Endodermal cell (in vitro differentiated cells): Measurements from ENCODE around the gene TEX13D. TPM values are rescaled to one million over a fixed set of nuclear protein-coding genes. Genes with fewer than 3 reads are reported as not detected.
"Not testable (repeated sequence)": the region's sequence is repeated elsewhere in the genome, so short reads cannot be mapped to it uniquely, and the experiment has no call there.

Source experiments
- DNase-seq: peaks from one replicate; pipeline ENCODE4 v3.0.0-alpha.2; 2017
- H3K27ac ChIP-seq: 2 replicates; pipeline ENCODE4 v1.5.1; 2013; ENCODE audit warnings: mild to moderate bottlenecking, low read depth, low read length, moderate library complexity
- H3K27me3 ChIP-seq: 2 replicates; pipeline ENCODE4 v1.6.1; 2013; ENCODE audit warnings: mild to moderate bottlenecking, low read length, moderate library complexity; ENCODE audit not compliant: insufficient read depth, control insufficient read depth, poor library complexity, severe bottlenecking
- H3K36me3 ChIP-seq: 2 replicates; pipeline ENCODE4 v1.7.0; 2013; ENCODE audit warnings: mild to moderate bottlenecking, low read length, moderate library complexity; ENCODE audit not compliant: control insufficient read depth, insufficient read depth
- H3K4me1 ChIP-seq: one replicate; pipeline ENCODE4 v1.7.0; 2013; ENCODE audit warnings: low read length; ENCODE audit not compliant: control insufficient read depth, insufficient read depth
- H3K4me3 ChIP-seq: 2 replicates; pipeline ENCODE4 v1.5.1; 2013; ENCODE audit warnings: mild to moderate bottlenecking, low read length, moderate library complexity
- H3K9ac ChIP-seq: 2 replicates; pipeline ENCODE4 v1.6.1; 2013; ENCODE audit warnings: mild to moderate bottlenecking, low read length, moderate library complexity; ENCODE audit not compliant: poor library complexity, severe bottlenecking; ENCODE audit errors: extremely low read depth
- H3K9me3 ChIP-seq: 2 replicates; pipeline ENCODE4 v1.6.1; 2013; ENCODE audit warnings: mild to moderate bottlenecking, low read length, moderate library complexity; ENCODE audit not compliant: control insufficient read depth
- H3K27ac Mint-ChIP-seq: 2 replicates; pipeline ENCODE4 v1.8.0; 2020; ENCODE audit warnings: mixed read lengths
- H3K27me3 Mint-ChIP-seq: 2 replicates; pipeline ENCODE4 v1.8.0; 2021; ENCODE audit warnings: mild to moderate bottlenecking, mixed read lengths; ENCODE audit not compliant: insufficient read depth
- H3K36me3 Mint-ChIP-seq: 2 replicates; pipeline ENCODE4 v1.8.0; 2020; ENCODE audit warnings: low read depth, mixed read lengths
- H3K4me1 Mint-ChIP-seq: 2 replicates; pipeline ENCODE4 v1.8.0; 2020; ENCODE audit warnings: mixed read lengths
- H3K4me3 Mint-ChIP-seq: 2 replicates; pipeline ENCODE4 v1.8.0; 2020; ENCODE audit warnings: mild to moderate bottlenecking, moderate library complexity, mixed read lengths
- H3K9me3 Mint-ChIP-seq: 2 replicates; pipeline ENCODE4 v1.8.0; 2020; ENCODE audit warnings: mild to moderate bottlenecking, mixed read lengths
- CTCF ChIP-seq: fragments of 200-600 bp; sonication (generic); conservative IDR thresholded peaks from 2 replicates; pipeline ENCODE4 v1.5.0; 2021; ENCODE audit warnings: antibody characterized with exemption, mild to moderate bottlenecking
- WGBS, 2 experiments: methylation state at CpG; one replicate each; pipeline versions ENCODE4 v1.1.5 to v1.1.7; 2013; ENCODE audit warnings: missing lambda C conversion rate in 2 of 2, mixed read lengths in 1 of 2; ENCODE audit not compliant: insufficient coverage in 1 of 2, insufficient read length in 1 of 2; 5-methylcytosine and 5-hydroxymethylcytosine counted together
- total RNA-seq, 2 donors: library from RNA; stranded (reverse); fragmentation: NEBNext Ultra II Directional in 1 of 2; extraction: Animal tissue kit (Norgen Biotek cat#: 25700) in 1 of 2; gene quantifications; 2 replicates in 1 of 2; 3 replicates in 1 of 2; pipeline ENCODE4 v1.2.1, GENCODE V29; 2021

The TEX13D gene
- total RNA-seq, 2 donors from 2014 or later = not detected

GRCh38 chrX:124328765-124329164, 3.7 kb upstream of the TEX13D start:
- no peaks in the 10 kb centered on the region for H3K9me3 Mint-ChIP-seq
- no peaks in the 10 kb centered on the region for H3K4me1 Mint-ChIP-seq
- no peaks in the 10 kb centered on the region for H3K9me3 ChIP-seq
- WGBS, 2 experiments = no CpG with 5 or more reads among the region's 1 CpG
- H3K9ac ChIP-seq = no peak overlapping the region
- H3K27me3 ChIP-seq = no peaks in the 10 kb centered on the region
- no peak for DNase-seq
- no peaks in the 10 kb centered on the region for H3K36me3 ChIP-seq
- no peak for TF ChIP-seq CTCF
- no peaks in the 10 kb centered on the region for H3K27me3 Mint-ChIP-seq
- H3K27ac Mint-ChIP-seq = no peak overlapping the region
- no peaks in the 10 kb centered on the region for H3K4me1 ChIP-seq
- H3K4me3 Mint-ChIP-seq = no peak overlapping the region
- no peak overlapping the region for H3K27ac ChIP-seq
- H3K4me3 ChIP-seq = no peak overlapping the region
- no peaks in the 10 kb centered on the region for H3K36me3 Mint-ChIP-seq

- no peaks in the 10 kb centered on the region for H3K9me3 ChIP-seq
- WGBS, 2 experiments = 93% methylated on average over 6 of the region's 6 CpGs; no CpG with 5 or more reads in 1 of the 2 experiments
- no peak overlapping the region for H3K4me3 ChIP-seq
- Mint-ChIP-seq H3K4me1 (no peaks in the 10 kb centered on the region), H3K36me3 (no peaks in the 10 kb centered on the region), H3K27ac (no peak overlapping the region), H3K9me3 (no peaks in the 10 kb centered on the region), H3K4me3 (no peak overlapping the region), H3K27me3 (peaks cover 2% of the 10 kb centered on the region)
- H3K36me3 ChIP-seq = no peaks in the 10 kb centered on the region
- TF ChIP-seq CTCF = no peak
- H3K27me3 ChIP-seq = no peaks in the 10 kb centered on the region
- H3K4me1 ChIP-seq = no peaks in the 10 kb centered on the region
- no peak for DNase-seq
- no peak overlapping the region for H3K27ac ChIP-seq
- H3K9ac ChIP-seq = no peak overlapping the region
Observed at GRCh38 chrX:124333862-124334261, 1.4 kb downstream of the TEX13D start.

GRCh38 chrX:124334555-124334954, 2.1 kb downstream of the TEX13D start:
- not testable (repeated sequence) for H3K4me1 Mint-ChIP-seq, H3K36me3 ChIP-seq, H3K4me3 Mint-ChIP-seq, H3K27me3 Mint-ChIP-seq, DNase-seq, H3K27ac Mint-ChIP-seq, H3K9ac ChIP-seq, H3K36me3 Mint-ChIP-seq, H3K27ac ChIP-seq, H3K9me3 ChIP-seq, H3K4me3 ChIP-seq, H3K27me3 ChIP-seq, H3K4me1 ChIP-seq, H3K9me3 Mint-ChIP-seq
- WGBS, 2 experiments = 88 to 100% methylated on average over 1 to 2 of the region's 2 CpGs

- Histone ChIP-seq H3K9ac (no peak overlapping the region), H3K36me3 (no peaks in the 10 kb centered on the region), H3K27ac (no peak overlapping the region), H3K9me3 (no peaks in the 10 kb centered on the region), H3K4me3 (no peak overlapping the region), H3K4me1 (no peaks in the 10 kb centered on the region), H3K27me3 (no peaks in the 10 kb centered on the region)
- WGBS, 2 experiments = 67% methylated on average over 1 of the region's 1 CpG; no CpG with 5 or more reads in 1 of the 2 experiments
- H3K4me3 Mint-ChIP-seq = no peak overlapping the region
- TF ChIP-seq CTCF = no peak
- no peak for DNase-seq
- no peaks in the 10 kb centered on the region for H3K36me3 Mint-ChIP-seq
- peaks cover 2% of the 10 kb centered on the region for H3K27me3 Mint-ChIP-seq
- no peaks in the 10 kb centered on the region for H3K4me1 Mint-ChIP-seq
- no peaks in the 10 kb centered on the region for H3K9me3 Mint-ChIP-seq
- H3K27ac Mint-ChIP-seq = no peak overlapping the region
Observed at GRCh38 chrX:124335598-124335997, 3.1 kb downstream of the TEX13D start.
